Osteocyte (in vitro differentiated cells): Measurements from ENCODE around the gene TMEM117. TPM values are rescaled to one million over a fixed set of nuclear protein-coding genes. Genes with fewer than 3 reads are reported as not detected.

Experiments
- DNase-seq: peaks from one replicate; pipeline ENCODE4 v3.0.0; 2021; ENCODE audit warnings: mixed read lengths; ENCODE audit not compliant: unreplicated experiment; ENCODE audit errors: extremely low spot score
- H3K27ac Mint-ChIP-seq: one replicate; pipeline ENCODE4 v1.8.0; 2021; ENCODE audit warnings: mild to moderate bottlenecking, mixed read lengths; ENCODE audit not compliant: unreplicated experiment
- H3K27me3 Mint-ChIP-seq: one replicate; pipeline ENCODE4 v1.8.0; 2021; ENCODE audit warnings: mixed read lengths; ENCODE audit not compliant: unreplicated experiment
- H3K36me3 Mint-ChIP-seq: one replicate; pipeline ENCODE4 v1.8.0; 2021; ENCODE audit warnings: mixed read lengths; ENCODE audit not compliant: unreplicated experiment
- H3K4me1 Mint-ChIP-seq: one replicate; pipeline ENCODE4 v1.8.0; 2021; ENCODE audit warnings: mixed read lengths; ENCODE audit not compliant: unreplicated experiment
- H3K4me3 Mint-ChIP-seq: one replicate; pipeline ENCODE4 v1.8.0; 2021; ENCODE audit warnings: mild to moderate bottlenecking, moderate library complexity, mixed read lengths; ENCODE audit not compliant: unreplicated experiment
- H3K9me3 Mint-ChIP-seq: one replicate; pipeline ENCODE4 v1.8.0; 2021; ENCODE audit warnings: mixed read lengths; ENCODE audit not compliant: unreplicated experiment
- CTCF ChIP-seq: fragments of 200-600 bp; sonication (generic); IDR thresholded peaks from 2 replicates; pipeline ENCODE4 v1.5.0; 2021; ENCODE audit warnings: antibody characterized with exemption, mild to moderate bottlenecking, moderate library complexity
- total RNA-seq: library from RNA; stranded (reverse); gene quantifications from 2 replicates; pipeline ENCODE4 v1.2.1, GENCODE V29; 2021

TMEM117 gene
- total RNA-seq, 1 donor from 2014 or later, result 14.2 TPM

GRCh38 chr12:44217146-44217883 is 381.4 kb downstream of the TMEM117 start:
- H3K27ac Mint-ChIP-seq, result no peak overlapping the region
- H3K36me3 Mint-ChIP-seq, result no peaks in the 10 kb centered on the region
- no peaks in the 10 kb centered on the region for H3K27me3 Mint-ChIP-seq
- TF ChIP-seq CTCF, result no peak
- peaks cover 4% of the 10 kb centered on the region for H3K9me3 Mint-ChIP-seq
- H3K4me3 Mint-ChIP-seq, result no peak overlapping the region
- no peaks in the 10 kb centered on the region for H3K4me1 Mint-ChIP-seq
- no peak for DNase-seq

- DNase-seq, result no peak
- H3K36me3 Mint-ChIP-seq, result no peaks in the 10 kb centered on the region
Observed at GRCh38 chr12:44223736-44224135, 387.9 kb downstream of the TMEM117 start.

GRCh38 chr12:44224399-44225148 is 388.7 kb downstream of the TMEM117 start:
- Mint-ChIP-seq H3K27ac (no peak overlapping the region), H3K4me1 (no peaks in the 10 kb centered on the region), H3K4me3 (no peak overlapping the region), H3K9me3 (no peaks in the 10 kb centered on the region), H3K27me3 (no peaks in the 10 kb centered on the region), H3K36me3 (no peaks in the 10 kb centered on the region)
- DNase-seq, result no peak
- no peak for TF ChIP-seq CTCF

More at GRCh38 chr12:44223736-44224135, 387.9 kb downstream of the TMEM117 start:
- H3K4me1 Mint-ChIP-seq, result no peaks in the 10 kb centered on the region
- no peak overlapping the region for H3K4me3 Mint-ChIP-seq
- H3K27me3 Mint-ChIP-seq, result no peaks in the 10 kb centered on the region
- H3K27ac Mint-ChIP-seq, result no peak overlapping the region
- no peaks in the 10 kb centered on the region for H3K9me3 Mint-ChIP-seq
- no peak for TF ChIP-seq CTCF

GRCh38 chr12:44225149-44225510 is 389.2 kb downstream of the TMEM117 start:
- Mint-ChIP-seq H3K4me1 (no peaks in the 10 kb centered on the region), H3K4me3 (no peak overlapping the region), H3K27ac (no peak overlapping the region), H3K9me3 (no peaks in the 10 kb centered on the region), H3K36me3 (no peaks in the 10 kb centered on the region), H3K27me3 (no peaks in the 10 kb centered on the region)
- no peak for TF ChIP-seq CTCF
- DNase-seq, result no peak

- H3K36me3 Mint-ChIP-seq, result no peaks in the 10 kb centered on the region
- no peaks in the 10 kb centered on the region for H3K4me1 Mint-ChIP-seq
- TF ChIP-seq CTCF, result no peak
- no peaks in the 10 kb centered on the region for H3K27me3 Mint-ChIP-seq
- H3K27ac Mint-ChIP-seq, result no peak overlapping the region
- H3K9me3 Mint-ChIP-seq, result no peaks in the 10 kb centered on the region
- no peak overlapping the region for H3K4me3 Mint-ChIP-seq
- DNase-seq, result no peak
Observed at GRCh38 chr12:44227616-44228015, 391.7 kb downstream of the TMEM117 start.
